HG02759 (cell line): Measurements from ENCODE around the gene ITGB2.

Experiments used
- ATAC-seq: cut with Tn5 transposase; IDR thresholded peaks from one replicate; pipeline ENCODE4 v1.9.1; 2021; ENCODE audit warnings: mild to moderate bottlenecking, moderate library complexity; ENCODE audit not compliant: unreplicated experiment

The ITGB2 gene

GRCh38 chr21:44911384-44912157, 9.1 kb downstream of the ITGB2 start:
- ATAC-seq, result peak; percentile 43

- ATAC-seq, result no peak
These were observed 9.7 kb downstream of the ITGB2 start for GRCh38 chr21:44911068-44911383.

- no peak for ATAC-seq
These were observed 10.3 kb downstream of the ITGB2 start for GRCh38 chr21:44910229-44911067.

GRCh38 chr21:44909719-44910118, 11.0 kb downstream of the ITGB2 start:
- no peak for ATAC-seq

GRCh38 chr21:44908908-44909307, 11.8 kb downstream of the ITGB2 start:
- ATAC-seq, result no peak

GRCh38 chr21:44907966-44908895, 12.5 kb downstream of the ITGB2 start:
- no peak for ATAC-seq

DNA sequence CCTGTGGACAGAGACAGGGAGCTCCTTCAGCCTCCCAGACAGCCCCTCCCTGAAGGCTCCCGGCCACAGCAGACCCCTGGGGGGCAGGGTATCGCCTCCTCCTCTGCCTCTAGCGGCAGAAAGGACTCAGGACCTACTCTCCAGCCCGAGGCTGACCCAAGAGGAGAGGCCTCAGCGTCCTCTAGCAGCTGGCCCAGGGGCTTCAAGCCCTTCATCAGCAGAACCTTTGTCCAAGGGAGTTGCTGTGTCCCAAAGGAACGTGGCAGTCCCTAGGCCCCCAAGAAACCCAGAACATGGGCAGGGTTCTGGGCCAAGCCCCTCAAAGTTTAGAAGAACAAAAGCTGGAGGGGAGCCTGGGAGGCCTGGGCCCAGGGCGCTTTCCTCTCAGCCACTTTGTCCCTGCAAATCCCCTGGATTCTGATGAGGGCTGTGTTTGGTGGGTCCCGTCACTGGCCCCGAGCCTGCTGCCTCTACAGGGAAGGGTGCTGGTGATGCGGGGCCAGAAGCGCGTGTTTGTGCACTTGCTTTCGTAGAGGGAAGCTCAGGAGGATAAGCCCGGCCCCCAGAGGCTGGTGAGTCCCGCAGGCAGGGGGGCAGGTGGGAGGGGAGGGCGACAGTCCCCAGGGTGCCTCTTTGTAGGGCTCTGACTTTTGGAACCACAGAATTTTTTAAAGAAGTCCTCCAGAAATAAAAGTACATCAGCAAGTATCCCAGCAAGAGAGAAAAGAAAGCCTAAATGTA, 13.3 kb downstream of the ITGB2 start:
- ATAC-seq, result no peak

DNA sequence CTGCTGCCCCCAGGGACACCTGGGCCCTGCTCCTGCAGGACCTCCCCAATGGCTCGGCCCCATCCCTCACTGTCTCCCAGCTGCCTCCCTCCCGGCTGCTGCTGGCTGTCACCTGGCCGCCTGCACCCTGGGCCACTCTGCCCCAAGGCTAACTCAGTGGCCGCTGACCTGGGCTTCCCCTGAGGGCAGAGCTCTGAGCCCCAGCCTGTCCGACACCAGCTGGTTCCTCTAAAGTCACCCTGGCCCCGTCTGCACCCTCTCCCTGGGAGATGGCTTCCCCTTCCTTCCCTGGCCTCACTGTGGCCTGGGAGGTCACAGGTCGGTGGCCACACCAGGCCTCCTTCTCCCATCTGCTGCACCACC, 15.0 kb downstream of the ITGB2 start:
- ATAC-seq, result no peak

DNA sequence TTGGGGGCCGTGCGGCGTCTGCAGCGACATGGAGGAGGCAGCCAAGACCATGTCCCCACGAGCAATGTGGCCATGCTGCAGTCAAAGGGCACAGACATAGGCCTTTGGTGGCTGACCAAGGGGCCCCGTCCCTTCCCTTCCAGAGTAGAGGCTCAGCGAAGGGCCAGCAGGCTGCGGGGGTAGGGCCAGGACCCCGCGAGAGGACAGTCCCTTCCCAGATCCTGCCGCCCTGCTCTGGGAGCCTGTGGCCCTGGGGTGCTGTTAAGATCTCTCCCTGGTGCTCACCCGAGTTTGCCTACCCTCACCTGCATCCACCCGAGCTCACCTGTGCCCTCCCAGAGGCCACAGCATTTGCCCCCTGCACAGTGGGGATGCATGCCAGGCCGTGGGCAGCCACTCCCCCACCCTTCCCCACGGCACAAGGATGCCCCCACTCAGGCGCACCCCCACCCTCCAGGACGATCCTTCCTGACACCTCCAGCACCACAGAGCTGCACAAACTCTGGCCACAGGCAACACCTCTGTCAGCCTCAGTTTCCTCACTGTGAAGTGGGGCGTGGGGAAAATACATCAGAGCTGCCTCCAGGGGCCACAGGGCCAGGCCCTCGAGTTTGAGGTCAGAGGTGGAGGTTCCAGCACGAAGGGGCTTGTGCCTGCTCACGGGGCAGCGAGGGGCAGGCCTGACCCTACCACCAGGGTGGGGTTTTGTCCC, 15.5 kb downstream of the ITGB2 start:
- ATAC-seq, result no peak

DNA sequence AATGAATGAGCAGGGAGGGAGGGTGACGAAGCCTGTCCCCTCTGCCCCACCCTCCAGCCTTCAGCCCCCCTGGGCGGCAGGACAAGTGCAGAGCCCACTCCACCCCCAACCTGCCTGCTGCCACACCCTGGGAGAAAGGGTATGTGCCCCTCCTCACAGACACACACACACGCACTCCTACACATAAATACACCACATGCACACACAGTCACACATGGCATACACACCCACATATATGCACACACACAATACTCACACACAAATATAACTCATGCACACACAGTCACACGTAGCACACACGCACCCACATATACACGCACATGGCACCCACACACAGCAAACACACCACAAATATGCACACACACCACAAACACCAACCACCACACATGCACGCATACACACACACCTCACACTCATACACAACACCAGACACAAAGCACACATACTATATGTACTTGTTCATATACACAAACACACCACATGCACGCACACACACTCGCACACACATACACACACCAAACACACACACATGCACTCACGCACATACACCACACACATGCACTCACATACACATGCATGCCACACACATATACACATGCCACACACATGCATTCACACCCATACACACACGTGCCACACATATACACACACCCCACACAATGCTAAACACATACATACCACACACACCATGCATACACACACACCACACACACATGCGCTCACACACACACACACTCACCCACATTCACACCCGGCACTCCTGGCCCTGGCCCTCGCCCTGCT, 16.4 kb downstream of the ITGB2 start:
- ATAC-seq, result no peak

DNA sequence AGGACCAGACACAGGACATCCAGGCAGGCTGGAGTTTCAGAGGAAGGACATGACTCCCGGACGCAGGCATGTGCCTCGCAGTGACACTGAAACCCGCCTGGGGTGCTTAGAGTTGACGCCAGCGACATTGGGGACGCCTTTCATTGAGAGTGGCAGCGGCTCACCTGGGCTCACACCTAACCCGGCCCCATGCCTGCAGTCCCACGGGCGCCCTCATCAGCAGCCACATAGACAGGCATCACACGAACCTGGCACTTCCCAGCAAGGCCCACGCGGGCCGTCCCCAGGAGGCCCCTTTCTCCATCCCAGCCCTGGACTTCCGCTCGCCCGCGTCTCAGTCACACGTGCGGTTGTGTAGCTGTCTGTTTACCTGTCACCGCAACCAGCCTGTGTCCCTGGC, 17.0 kb downstream of the ITGB2 start:
- ATAC-seq, result no peak

DNA sequence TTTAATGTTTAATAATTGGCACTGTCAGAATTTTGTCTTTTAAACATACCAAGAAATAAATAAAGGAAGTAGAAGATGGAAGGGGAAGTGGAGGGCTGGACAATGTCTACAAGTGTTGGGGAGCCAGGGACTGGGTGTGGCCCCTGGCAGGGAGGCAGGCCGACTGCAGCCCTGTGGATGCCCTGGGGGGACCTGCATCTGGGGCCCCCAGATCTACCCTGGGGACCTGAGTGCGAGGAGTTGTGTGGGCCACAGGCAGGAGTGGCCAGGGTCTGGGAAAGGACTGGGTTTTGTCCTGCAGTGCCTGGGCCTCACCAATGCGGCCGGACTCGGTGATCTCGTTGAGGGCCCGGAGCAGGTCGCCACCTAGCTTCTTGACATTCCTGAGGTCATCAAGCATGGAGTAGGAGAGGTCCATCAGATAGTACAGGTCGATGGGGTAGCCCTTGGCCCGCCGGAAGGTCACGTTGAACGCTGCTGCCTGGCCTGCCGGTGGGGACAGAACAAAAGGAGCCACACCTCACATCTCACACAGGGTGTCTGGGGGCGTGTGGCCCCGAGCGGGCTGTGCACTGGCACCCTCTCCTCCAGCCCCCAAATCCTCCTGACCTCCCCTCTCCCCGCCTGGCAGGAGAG, 17.5 kb downstream of the ITGB2 start:
- no peak for ATAC-seq

- no peak for ATAC-seq
These were observed 18.2 kb downstream of the ITGB2 start for GRCh38 chr21:44902268-44903049.

DNA sequence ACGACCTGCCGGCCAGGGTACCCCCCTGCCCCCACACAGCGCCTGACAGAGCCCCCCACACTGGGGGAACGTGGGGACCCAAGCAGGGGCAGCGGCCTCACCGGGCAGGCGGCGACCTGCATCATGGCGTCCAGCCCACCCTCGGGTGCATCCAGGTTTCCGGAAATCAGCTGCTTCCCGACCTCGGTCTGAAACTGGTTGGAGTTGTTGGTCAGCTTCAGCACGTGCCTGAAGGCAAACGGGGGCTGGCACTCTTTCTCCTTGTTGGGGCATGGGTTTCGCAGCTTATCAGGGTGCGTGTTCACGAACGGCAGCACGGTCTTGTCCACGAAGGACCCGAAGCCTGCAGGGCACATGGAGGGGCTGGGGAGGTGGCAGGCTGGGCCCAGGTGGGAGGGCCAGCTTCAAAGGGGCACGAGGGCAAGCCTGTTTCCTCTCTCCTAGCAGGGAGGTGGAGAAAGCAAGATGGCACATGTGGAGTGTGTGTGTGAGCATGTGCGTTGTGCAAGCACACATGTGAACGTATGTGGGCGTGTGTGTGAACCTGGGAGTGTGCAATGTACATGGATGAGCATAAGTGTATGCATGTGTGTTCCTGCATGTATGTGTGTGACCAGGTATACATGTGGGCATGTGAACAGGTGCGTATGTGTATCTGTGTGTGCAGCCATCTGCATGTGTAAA, 19.2 kb downstream of the ITGB2 start:
- ATAC-seq, result no peak

GRCh38 chr21:44900559-44901251, 20.0 kb downstream of the ITGB2 start:
- no peak for ATAC-seq

GRCh38 chr21:44899768-44900558, 20.7 kb downstream of the ITGB2 start:
- ATAC-seq, result no peak
